PFSK-1 (cell line): ENCODE measurements around the gene RHOF.

Source experiments
- POLR2AphosphoS5 ChIP-seq: IDR thresholded peaks from 2 replicates; pipeline ENCODE4 v1.6.1; 2012; ENCODE audit warnings: low read depth, mild to moderate bottlenecking, control low read depth, low read length, moderate library complexity
- REST ChIP-seq, 2 experiments: IDR thresholded peaks; 2 replicates each; pipeline versions ENCODE4 v1.6.1 to v1.8.0; 2011 to 2012; ENCODE audit warnings: low read depth in 2 of 2, low read length in 2 of 2, control low read depth in 1 of 2, inconsistent platforms in 1 of 2, mild to moderate bottlenecking in 1 of 2, moderate library complexity in 1 of 2; ENCODE audit not compliant: insufficient read depth in 1 of 2
- SIN3A ChIP-seq: IDR thresholded peaks from 2 replicates; pipeline ENCODE4 v1.6.1; 2012; ENCODE audit warnings: mild to moderate bottlenecking, low read length, moderate library complexity, borderline replicate concordance; ENCODE audit not compliant: insufficient read depth
- TAF1 ChIP-seq: IDR thresholded peaks from 2 replicates; pipeline ENCODE4 v1.6.1; 2012; ENCODE audit warnings: low read length, control low read depth, borderline replicate concordance; ENCODE audit not compliant: insufficient read depth

GRCh38 chr12:121748571-121749265, 44.8 kb downstream of the RHOF start:
- no peak for TF ChIP-seq TAF1
- no peak for TF ChIP-seq REST (IDR thresholded peaks at IDR 0.05; ENCODE audit: insufficient read depth in 1 of 2, low read depth in 2 of 2, low read length in 2 of 2)
- no peak for TF ChIP-seq POLR2AphosphoS5
- no peak for TF ChIP-seq SIN3A
